ENCODE results near the gene BRS3.
"Not testable (repeated sequence)": the region's sequence is repeated elsewhere in the genome, so short reads cannot be mapped to it uniquely, and the experiment has no call there.

BRS3 gene

DNA sequence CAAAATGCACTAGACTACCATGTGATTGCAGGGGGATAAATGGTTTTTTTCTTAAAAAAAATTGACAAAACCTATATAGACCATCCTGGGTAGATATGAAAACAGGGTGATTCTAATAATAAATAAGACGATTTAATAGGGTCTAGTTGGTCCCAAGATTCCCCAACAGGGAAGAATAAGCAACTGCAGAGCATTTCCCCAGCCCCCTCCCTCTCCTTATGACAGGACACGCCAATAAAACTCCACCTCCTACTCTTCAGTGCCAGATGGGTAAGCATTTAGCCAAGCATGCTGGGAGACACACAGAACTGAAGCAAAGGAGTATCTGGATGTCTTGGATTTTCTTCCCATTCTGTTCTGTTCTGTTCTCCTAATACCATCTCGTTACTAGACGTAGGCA, at the start of gene BRS3:
Gene BRS3 (plus strand): TSS at position 301 of the 400 bp plus-strand sequence. CDS start 168 bp downstream, outside the sequence.
- DNase-seq: peak; percentile 16

DNA sequence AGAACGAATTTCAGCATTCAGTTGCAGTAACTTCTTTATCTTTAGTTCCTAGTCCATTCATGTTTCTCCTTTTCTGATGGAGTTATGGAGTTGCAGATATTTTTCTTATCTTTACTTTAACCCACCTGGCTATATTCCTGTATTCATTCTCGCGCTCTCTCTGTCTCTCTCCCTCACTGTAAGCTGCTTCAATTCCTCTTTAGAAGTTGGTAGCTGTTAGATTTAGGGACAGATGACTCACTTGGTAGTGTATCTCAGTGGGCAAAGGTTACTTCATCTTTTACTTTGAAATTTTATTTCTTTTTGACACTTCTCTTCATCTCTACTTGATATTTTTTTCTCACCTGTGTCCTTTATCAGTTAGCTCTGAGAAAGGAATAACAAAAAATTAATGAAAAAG, 49.6 kb upstream of the BRS3 start:
- no peak for DNase-seq

GRCh38 chrX:136445674-136446073, 42.1 kb upstream of the BRS3 start:
- DNase-seq: not testable (repeated sequence)

GRCh38 chrX:136446208-136446607, 41.5 kb upstream of the BRS3 start:
- DNase-seq: no peak

GRCh38 chrX:136447308-136447707, 40.4 kb upstream of the BRS3 start:
- no peak for DNase-seq

DNA sequence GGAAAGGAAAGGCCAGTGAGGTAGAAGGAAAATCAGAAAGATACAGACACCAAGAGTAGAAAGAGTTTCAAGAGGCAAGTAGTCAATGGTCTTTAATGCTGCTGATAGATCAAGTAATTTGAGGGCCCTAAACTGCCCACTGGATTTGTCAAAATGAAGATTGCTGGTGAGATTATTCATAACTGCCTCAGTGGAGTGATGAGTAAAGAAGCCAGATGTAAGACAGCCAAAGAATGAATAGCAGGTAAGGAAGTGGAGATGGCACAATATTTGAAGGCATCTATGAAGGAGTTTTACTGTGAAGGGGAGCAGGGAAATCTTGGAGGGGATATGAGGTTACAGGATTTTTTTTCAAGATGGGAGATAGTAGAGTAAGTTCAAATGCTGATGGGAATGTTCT, 39.8 kb upstream of the BRS3 start:
- no peak for DNase-seq

- DNase-seq: no peak
These were observed 37.5 kb upstream of the BRS3 start for GRCh38 chrX:136450050-136450830.

DNA sequence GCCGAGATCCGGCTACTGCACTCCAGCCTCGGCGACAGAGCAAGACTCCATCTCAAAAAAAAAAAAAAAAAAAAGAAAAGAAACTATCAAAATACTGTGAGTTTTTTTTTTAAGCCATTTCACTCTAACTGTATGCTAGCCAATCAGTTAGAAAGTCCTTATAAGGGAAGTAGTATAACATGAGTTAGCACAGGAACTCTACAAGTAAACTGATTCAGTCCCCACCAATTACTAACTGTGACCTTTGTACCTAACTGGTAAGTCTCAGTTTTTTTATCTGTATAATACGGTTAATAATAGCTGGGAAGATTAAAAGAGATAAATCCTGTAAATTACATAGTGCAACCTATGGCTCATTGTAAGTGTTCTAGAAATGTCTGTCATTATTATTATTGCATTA, 35.1 kb upstream of the BRS3 start:
- DNase-seq: no peak

DNA sequence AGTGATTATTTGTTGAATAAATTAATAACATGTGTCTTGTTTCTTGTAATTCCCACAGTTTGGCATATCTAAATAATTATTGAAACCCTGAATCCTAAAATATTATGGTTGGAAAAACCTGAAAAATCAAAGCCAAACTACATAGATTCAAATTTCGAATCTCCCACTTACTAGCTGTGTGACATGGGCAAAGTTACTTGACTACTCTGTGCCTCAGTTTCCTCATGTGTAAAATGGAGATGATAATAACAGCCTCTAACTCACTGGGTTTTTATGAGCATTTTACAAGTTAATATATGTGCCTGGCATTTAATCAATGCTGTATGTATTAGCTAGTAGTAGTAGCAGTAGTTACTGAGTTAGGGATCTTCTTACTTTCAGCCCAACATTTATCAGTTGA, 34.6 kb upstream of the BRS3 start:
- no peak for DNase-seq

GRCh38 chrX:136453771-136454170, 34.0 kb upstream of the BRS3 start:
- no peak for DNase-seq

DNA sequence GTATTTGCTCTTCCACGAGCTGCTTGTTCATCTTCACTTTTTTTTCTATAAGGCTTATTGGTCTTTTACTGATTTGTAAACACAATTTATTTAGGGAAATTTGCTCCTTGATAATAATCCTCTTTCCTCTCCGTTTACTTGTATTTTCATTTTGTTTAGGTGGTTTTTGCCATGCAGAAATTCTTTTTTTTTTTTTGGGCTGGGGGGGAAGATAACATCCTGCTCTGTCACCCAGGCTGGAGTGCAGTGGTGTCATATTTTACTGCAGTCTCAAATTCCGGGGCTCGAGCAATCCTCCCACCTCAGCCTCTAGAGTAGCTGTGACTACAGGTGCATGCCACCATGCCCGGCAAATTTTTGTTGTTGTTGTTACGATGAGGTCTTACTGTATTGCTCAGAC, 31.6 kb upstream of the BRS3 start:
- DNase-seq: peak; percentile 1

DNA sequence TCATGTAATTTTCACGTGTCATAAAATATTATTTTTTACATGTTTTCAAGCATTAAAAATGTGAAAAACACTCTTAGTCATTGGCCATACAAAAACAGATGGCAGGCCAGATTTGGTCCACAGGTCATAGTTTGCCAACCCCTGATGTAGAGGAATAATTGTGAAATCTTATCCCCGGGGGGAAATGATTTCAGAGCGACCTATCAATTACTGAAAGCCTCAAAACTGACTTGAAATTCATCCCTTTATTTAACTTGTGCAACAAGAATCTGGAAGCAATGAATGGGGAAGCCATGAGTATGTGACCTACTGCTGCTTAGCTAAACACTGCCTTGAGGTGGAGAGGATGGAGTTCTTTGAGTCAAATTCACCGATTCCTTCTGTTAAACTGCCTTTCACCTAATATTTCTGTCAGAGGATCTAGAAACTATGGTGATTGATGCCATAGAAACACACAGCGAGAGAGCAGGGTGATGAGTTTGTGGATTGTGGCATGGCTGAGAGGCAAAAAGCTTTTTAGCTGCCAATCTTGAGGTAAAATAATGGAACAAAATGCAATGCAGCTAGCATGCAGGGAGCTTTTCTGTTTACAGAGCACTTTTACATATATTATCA, 30.3 kb upstream of the BRS3 start:
- peak; percentile 37 for DNase-seq

DNA sequence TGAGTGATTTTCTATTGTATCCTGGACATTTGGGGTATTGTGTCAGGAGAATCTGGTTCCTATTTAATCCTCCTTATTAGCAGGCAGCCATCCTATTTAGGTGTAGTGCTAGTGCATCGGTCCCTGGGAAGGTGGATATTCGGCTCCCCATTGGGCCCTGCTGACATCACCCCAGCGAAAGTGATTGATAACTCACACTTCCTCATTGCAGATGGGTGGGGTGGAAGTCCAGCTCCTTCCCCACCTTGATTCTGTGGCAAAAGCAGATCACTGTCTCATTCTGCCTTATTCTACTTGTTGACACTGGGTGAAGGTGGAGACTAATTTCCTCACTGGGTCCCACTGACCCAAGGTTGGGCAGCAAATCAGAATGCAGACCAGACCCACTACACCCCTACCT, 23.2 kb upstream of the BRS3 start:
- no peak for DNase-seq

DNA sequence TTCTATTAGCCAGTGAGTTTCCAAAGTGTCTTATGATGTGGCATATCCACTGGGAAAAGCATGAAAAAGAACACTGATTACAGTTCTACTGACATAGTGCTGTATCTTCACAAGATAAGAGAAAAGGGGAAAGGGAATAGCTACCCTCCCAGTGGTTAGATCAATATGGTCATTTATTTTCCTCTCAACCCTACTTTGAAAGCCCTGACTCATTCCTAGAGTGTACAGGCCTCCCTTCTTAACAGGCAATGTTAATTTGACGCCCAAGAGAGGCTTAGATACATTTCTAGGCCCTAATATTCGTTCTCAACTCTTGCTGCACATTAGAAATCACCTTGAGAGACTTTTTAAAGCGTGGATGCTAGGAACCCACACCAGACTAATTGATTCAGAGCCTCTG, 20.4 kb upstream of the BRS3 start:
- no peak for DNase-seq

DNA sequence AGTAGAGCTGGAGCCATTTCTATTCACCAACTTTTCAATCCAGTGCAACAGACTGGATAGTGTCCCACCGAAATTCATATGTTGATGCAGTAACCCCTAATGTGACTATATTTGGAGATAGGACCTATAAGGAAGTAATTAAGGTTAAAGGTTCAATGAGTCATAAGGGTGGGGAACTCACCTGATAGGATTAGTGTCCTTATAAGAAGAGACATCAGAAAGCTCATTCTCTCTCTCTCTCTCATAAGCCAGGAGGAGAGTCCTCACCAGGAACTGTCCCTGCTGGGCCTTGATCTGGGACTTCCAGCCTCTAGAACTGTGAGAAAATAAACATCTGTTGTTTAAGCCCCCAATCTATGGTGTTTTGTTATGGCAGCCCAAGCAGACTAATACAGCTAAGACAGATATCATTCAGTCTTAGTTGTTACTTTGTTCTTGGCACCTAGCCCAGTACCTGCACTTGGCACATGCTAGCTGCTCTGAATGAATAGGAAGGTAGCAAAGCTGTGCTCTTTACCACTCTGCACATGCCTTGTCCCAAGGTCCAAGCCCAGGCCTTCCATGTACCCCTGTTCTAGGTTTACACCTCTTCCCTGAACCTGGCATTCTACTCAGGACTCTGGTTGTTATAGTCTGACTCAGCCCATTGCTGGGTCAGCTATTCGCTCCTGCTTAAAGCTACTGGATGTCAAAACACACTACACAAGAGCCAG, 19.2 kb upstream of the BRS3 start:
- peak; percentile 28 for DNase-seq

- no peak for DNase-seq
These were observed 14.1 kb upstream of the BRS3 start for GRCh38 chrX:136473663-136474062.

DNA sequence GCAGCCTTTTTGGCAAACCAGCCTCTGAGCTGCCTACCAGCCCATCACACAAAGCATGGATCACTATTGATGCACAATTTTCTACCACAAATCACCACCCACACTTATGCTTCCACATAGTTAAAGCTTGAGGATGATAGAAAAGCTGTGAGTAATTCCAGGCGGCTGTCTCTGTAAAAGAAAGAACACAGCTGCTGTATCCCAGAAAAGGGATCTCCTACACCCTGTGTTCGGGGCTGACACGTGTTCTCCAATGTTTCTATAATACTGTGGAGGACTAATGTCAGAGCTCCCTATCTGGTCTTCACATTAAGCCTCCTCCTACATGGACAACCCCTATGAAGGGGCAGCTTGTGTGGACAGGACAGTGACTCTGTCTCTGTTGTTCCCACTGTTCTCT, 12.5 kb upstream of the BRS3 start:
- DNase-seq: no peak

DNA sequence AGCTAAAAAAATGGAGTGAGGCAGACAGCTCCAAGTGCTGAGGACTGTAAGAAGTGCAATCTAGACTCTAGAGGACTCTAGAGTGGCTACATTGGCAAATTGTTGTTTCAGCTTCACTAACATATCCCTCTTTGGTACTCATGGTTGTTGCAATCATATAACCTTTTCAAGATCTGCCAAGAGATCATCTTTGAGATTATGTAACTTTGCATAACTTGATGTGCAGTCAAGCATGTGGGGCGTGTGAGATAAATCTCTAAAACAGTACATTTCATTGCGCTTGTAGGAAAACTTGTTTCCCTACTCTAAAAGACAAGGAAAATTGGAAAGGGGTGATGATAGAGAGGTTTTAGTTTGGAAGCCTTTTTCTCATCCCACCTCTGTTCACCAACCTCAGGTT, 11.2 kb upstream of the BRS3 start:
- no peak for DNase-seq

- DNase-seq: no peak
These were observed 10.7 kb upstream of the BRS3 start for GRCh38 chrX:136477026-136477425.

GRCh38 chrX:136480383-136480782, 7.4 kb upstream of the BRS3 start:
- no peak for DNase-seq

GRCh38 chrX:136488706-136489105, 959 bp downstream of the BRS3 start:
- no peak for DNase-seq

- no peak for DNase-seq
These were observed 4.1 kb downstream of the BRS3 start for GRCh38 chrX:136491832-136492231.

DNA sequence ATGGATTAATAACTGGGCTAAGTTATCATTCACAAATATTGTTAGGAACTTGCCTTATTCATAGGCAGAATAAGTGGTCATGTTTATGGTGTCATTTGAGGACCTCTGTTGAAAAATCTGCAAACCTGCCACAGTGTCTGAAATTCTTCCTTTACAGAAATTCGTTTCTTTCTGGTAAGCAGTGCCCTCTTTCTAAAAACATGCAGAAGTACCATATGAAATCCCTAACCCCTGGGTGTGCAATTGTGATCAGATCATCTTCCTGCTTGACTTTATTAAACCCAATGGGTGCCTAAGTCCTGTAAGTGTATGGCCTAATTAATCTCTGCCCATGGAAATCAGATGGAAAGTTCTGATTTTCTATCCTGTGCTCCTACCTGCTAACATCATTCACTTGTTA, 5.3 kb downstream of the BRS3 start:
- no peak for DNase-seq

- DNase-seq: no peak
These were observed 7.3 kb downstream of the BRS3 start for GRCh38 chrX:136495043-136495442.
